AG09319 (cell line): ENCODE results near the gene AKAP7.

Source experiments
- DNase-seq: peaks from one replicate; pipeline ENCODE4 v3.0.0-alpha.2; 2010; ENCODE audit warnings: low read depth; ENCODE audit errors: extremely low read depth
- TF ChIP-seq, protein P1 (sequence below): IDR thresholded peaks from 2 replicates; pipeline ENCODE4 v1.5.1; 2011; ENCODE audit warnings: low read depth, mild to moderate bottlenecking, inconsistent platforms, low read length, moderate library complexity

The AKAP7 gene

DNA sequence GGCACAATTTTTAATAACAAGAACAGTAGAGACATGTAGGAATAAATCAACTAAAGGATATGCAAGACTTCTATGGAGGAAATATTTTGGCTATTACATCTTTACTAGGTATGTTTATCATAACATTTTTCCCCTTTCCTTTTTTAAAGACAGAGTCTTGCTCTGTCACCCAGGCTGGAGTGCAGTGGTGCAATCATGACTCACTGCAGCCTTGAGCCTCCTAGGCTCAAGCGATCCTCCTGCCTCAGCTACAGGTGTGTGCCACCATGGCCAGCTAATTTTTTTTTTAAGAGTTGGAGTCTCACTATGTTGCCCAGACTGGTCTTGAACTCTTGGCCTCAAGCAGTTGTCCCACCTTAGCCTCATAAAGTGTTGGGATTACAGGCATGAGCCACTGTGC lies 37.0 kb downstream of the AKAP7 start:
- TF ChIP-seq, protein P1, sequence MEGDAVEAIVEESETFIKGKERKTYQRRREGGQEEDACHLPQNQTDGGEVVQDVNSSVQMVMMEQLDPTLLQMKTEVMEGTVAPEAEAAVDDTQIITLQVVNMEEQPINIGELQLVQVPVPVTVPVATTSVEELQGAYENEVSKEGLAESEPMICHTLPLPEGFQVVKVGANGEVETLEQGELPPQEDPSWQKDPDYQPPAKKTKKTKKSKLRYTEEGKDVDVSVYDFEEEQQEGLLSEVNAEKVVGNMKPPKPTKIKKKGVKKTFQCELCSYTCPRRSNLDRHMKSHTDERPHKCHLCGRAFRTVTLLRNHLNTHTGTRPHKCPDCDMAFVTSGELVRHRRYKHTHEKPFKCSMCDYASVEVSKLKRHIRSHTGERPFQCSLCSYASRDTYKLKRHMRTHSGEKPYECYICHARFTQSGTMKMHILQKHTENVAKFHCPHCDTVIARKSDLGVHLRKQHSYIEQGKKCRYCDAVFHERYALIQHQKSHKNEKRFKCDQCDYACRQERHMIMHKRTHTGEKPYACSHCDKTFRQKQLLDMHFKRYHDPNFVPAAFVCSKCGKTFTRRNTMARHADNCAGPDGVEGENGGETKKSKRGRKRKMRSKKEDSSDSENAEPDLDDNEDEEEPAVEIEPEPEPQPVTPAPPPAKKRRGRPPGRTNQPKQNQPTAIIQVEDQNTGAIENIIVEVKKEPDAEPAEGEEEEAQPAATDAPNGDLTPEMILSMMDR: no peak
- no peak for DNase-seq

DNA sequence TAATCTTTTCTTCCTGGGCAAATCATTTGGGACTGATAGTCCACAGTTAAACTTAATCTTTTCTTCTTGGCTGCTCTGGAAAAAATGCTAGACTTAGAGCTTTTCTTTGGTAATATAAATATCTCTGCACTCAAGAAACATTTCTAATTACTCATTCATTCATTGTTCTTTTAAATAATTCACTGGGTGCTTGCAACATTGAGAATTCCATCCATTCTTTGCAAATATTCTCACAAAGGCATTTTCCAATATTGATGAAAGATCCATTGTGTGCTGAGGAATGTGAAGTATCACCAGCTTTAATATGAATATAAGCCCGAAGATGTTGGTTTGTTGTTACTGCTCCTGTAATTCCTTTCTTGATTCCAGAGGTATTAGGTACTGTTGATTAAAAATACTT lies 38.4 kb downstream of the AKAP7 start:
- peak; percentile 5 for DNase-seq
- TF ChIP-seq, protein P1: no peak

DNA sequence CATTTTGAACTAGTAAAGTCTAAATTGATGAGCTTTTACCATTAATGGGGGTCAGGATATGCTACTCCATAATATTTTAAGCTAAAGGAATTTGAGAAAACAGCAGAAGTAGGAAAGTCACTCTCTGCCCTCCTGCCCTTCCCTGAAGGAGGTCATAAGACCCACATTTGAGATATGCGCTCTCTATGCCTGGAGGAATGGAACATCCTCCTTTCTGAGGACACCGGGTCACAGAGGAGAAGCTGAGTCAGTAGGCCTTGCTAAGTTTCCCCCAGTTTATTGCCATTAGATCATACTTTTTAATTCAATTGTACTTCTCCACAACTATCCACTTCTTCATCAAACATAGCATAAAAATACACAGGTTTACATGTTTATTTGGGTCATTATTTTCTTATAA lies 40.3 kb downstream of the AKAP7 start:
- no peak for DNase-seq
- TF ChIP-seq, protein P1: no peak

DNA sequence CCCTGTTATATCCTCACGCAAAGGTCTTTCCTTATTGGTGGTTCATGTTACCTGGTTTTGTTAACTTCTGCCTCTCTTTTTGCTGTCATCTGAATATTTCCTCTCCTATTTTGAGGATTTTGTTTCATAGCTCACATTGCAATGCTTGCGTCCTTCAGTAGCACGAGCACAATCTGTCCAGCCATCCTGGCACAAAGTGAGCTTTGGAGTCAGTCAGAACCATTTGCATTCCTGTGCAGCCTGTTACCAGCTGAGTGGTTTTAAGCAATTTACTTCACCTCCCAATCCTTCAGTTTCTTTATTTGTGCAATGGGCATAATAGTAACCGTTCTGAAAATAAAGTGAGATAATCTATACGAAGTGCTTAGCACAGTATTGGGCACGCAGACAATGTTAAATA lies 42.7 kb downstream of the AKAP7 start:
- TF ChIP-seq, protein P1: no peak
- no peak for DNase-seq

DNA sequence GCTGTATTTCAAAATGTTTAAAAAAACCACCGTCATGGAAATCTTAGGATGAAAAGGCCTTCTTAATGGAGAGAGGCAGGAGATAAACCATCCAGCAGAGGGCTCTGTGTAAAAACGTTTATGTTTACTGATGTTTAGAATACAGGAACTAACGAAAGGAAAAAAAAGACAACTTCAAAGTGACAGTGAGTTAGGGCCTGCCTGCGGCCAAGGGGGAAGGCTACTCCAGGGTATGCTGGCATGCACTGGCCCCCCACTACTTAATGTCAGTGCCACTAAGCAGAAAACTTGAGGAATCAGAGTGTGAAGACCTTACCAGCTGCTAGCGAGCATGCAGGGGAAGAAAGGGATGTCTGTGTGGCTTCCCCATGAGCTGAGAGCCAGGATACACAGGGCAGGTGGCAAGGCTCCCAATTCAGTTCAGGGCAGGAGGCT lies 47.7 kb downstream of the AKAP7 start:
- DNase-seq: no peak
- TF ChIP-seq, protein P1: peak; percentile 60

DNA sequence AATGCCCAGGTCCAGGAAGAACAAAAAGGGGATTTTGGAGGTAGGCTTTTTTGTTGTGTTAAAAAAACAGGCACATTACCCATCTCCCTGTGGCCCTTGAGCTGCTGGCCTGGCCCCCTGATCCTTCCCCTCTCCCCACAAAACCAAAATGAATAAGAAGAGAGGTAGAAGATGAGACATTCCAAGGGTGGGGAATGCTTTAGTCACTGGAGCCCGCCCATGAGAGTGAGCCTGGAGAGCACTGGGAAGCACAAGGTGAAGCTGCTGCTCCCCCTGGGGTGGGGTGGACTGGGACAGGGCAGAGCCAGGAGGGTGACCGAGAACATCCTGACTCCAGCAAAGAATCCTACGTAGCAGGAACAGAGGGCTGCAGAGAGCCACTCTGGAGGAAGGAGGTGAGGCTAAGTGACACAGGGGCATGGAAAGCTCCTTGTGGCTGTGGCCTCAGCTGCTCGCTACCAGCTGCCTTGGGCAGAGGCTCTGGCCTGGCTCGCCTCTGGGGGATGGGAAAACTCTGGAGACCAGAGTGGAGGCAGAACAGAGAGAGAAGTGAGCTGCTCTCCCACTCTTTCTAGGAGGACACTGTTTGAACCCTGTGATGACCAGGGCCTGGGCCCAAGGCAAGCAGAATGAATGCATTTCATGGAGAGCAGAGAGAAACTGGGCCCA lies 48.3 kb downstream of the AKAP7 start:
- TF ChIP-seq, protein P1: no peak
- DNase-seq: no peak

DNA sequence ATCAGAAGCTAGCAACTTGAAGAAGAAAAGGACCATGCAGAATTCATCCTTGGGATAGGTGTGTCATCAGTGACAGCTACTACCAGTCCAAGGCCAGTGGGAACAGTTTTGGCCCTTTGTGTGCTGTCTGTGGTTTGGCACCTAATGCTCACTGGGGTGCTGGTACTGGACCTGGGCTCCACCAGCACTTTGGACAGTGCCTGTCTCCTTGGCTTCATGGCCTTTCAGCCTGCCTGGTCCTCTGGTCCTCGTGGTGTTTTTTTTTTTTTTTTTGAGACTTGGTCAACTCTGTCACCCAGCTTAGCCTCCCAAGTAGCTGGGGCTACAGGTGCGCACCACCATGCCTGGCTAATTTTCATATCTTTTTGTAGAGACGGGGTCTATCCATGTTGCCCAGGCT lies 56.3 kb downstream of the AKAP7 start:
- DNase-seq: no peak
- TF ChIP-seq, protein P1: no peak
